Naive thymus-derived CD4-positive, alpha-beta T cell (primary cell): Measurements from ENCODE around the gene CUL9. TPM values are rescaled to one million over a fixed set of nuclear protein-coding genes. Genes with fewer than 3 reads are reported as not detected.
A peak's percentile ranks its signal among the peaks of the same experiment; 100 is the strongest.

Source experiments
- ATAC-seq: fragments of 150-1000 bp; cut with Tn5 transposase; 2 replicates; pipeline ENCODE4 v1.10.0; 2021; ENCODE audit warnings: mild to moderate bottlenecking, moderate library complexity
- CTCF ChIA-PET: fragments of 350-600 bp; sonication (Branson Sonifier 250); formaldehyde crosslinking; loops from one replicate; lab custom pipeline; 2021; ENCODE audit warnings: antibody characterized with exemption; lab: Charles Lee
- POLR2A ChIA-PET: fragments of 350-600 bp; sonication (Branson Sonifier 250); formaldehyde crosslinking; loops from one replicate; lab custom pipeline; 2021; ENCODE audit warnings: antibody characterized with exemption, inconsistent platforms; lab: Charles Lee
- DNase-seq, 9 donors: peaks; one replicate each; pipeline versions ENCODE4 v3.0.0 to v3.0.0-alpha.2; 2020 to 2022; ENCODE audit warnings: mixed read lengths in 1 of 9
- H3K27ac ChIP-seq: one replicate; pipeline ENCODE4 v1.7.0; 2013; ENCODE audit warnings: mild to moderate bottlenecking, low read depth, low read length, moderate library complexity
- H3K27me3 ChIP-seq, 2 donors: one replicate each; pipeline ENCODE4 v1.7.0; 2013; ENCODE audit warnings: low read length in 2 of 2, mild to moderate bottlenecking in 2 of 2, moderate library complexity in 2 of 2; ENCODE audit not compliant: control insufficient read depth in 2 of 2, insufficient read depth in 2 of 2
- H3K36me3 ChIP-seq, 3 experiments: 1 replicate in 2 of 3; 2 replicates in 1 of 3; pipeline ENCODE4 v1.7.0; 2013; ENCODE audit warnings: low read length in 3 of 3, mild to moderate bottlenecking in 3 of 3, moderate library complexity in 1 of 3; ENCODE audit not compliant: insufficient read depth in 3 of 3, control insufficient read depth in 2 of 3
- H3K4me1 ChIP-seq, 2 donors: one replicate each; pipeline ENCODE4 v1.7.0; 2013; ENCODE audit warnings: low read length in 2 of 2, mild to moderate bottlenecking in 2 of 2, moderate library complexity in 1 of 2; ENCODE audit not compliant: control insufficient read depth in 2 of 2, insufficient read depth in 2 of 2
- H3K4me3 ChIP-seq: 2 replicates; pipeline ENCODE4 v1.7.0; 2013; ENCODE audit warnings: mild to moderate bottlenecking, low read length
- H3K9me3 ChIP-seq, 3 experiments: 1 replicate in 2 of 3; 2 replicates in 1 of 3; pipeline ENCODE4 v1.7.0; 2013; ENCODE audit warnings: low read length in 3 of 3; ENCODE audit not compliant: control insufficient read depth in 2 of 3
- H3K27ac Mint-ChIP-seq, 9 donors: one replicate each; pipeline ENCODE4 v1.8.0; 2020 to 2022; ENCODE audit warnings: mixed read lengths in 9 of 9, mild to moderate bottlenecking in 8 of 9, moderate library complexity in 5 of 9, inconsistent platforms in 2 of 9
- H3K27me3 Mint-ChIP-seq, 5 donors: one replicate each; pipeline ENCODE4 v1.8.0; 2021 to 2022; ENCODE audit warnings: mixed read lengths in 5 of 5, mild to moderate bottlenecking in 1 of 5
- H3K36me3 Mint-ChIP-seq, 5 donors: one replicate each; pipeline ENCODE4 v1.8.0; 2020 to 2022; ENCODE audit warnings: mixed read lengths in 5 of 5, mild to moderate bottlenecking in 3 of 5, inconsistent platforms in 1 of 5
- H3K4me1 Mint-ChIP-seq, 7 donors: one replicate each; pipeline ENCODE4 v1.8.0; 2020 to 2022; ENCODE audit warnings: mixed read lengths in 7 of 7, mild to moderate bottlenecking in 3 of 7, inconsistent platforms in 1 of 7
- H3K4me3 Mint-ChIP-seq, 10 donors: one replicate each; pipeline ENCODE4 v1.8.0; 2020 to 2022; ENCODE audit warnings: mild to moderate bottlenecking in 10 of 10, mixed read lengths in 10 of 10, moderate library complexity in 6 of 10, inconsistent platforms in 2 of 10
- H3K9me3 Mint-ChIP-seq, 11 donors: one replicate each; pipeline ENCODE4 v1.8.0; 2020 to 2022; ENCODE audit warnings: mixed read lengths in 11 of 11, mild to moderate bottlenecking in 4 of 11, inconsistent platforms in 1 of 11, moderate library complexity in 1 of 11
- intact Hi-C, 2 donors: fragments of 100-400 bp; cut with micrococcal nuclease; formaldehyde crosslinking; loops; one replicate each; pipeline ENCODE4 v1.15.1; 2023
- polyA plus RNA-seq, 2 donors: library from polyadenylated mRNA; unstranded; fragments of 300-500 nt; fragmentation: Illumina TruSeq; gene quantifications; one replicate each; pipeline ENCODE4 v1.2.3, GENCODE V29; 2021
- total RNA-seq, 6 experiments: library from RNA in 5 of 6; stranded (reverse) in 5 of 6; gene quantifications; 1 replicate in 5 of 6; 2 replicates in 1 of 6; pipeline ENCODE4 v1.2.3 and lab custom pipeline; 2021 to 2026

The CUL9 gene
- total and polyA plus RNA-seq, 7 experiments from 2014 or later, result 12.3 to 123 (median 97.3) TPM

DNA sequence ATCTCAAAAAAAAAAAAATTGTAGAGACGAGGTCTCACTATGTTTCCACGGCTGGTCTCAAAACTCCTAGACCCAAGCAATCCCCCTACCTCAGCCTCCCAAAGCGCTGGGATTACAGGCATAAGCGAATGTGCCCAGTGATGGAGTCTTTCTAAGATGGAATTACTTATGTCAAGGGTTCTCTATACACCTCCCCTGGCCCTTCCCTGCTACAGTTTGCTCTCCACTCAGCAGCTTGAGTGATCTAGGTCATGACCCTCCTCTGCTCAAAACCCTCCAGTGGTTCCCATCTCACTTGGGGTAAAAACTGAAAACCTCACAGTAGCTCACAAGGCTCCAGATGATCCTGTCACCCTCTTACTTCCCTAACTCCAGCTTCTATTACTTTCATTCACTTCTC lies 49.1 kb downstream of the CUL9 start:
- Mint-ChIP-seq H3K4me1 (peaks cover 15 to 32% (median 26%) of the 10 kb centered on the region in 7 donors), H3K9me3 (peaks cover 0 to 3% (median 0%) of the 10 kb centered on the region in 11 donors), H3K4me3 (peak overlapping the region in 9 of 10 donors; percentile 3 to 68 (median 25)), H3K27ac (peak overlapping the region in 5 of 9 donors; percentile 12 to 76 (median 33)), H3K27me3 (peaks cover 0 to 19% (median under 1%) of the 10 kb centered on the region in 5 donors), H3K36me3 (peaks cover 0 to 7% (median 0%) of the 10 kb centered on the region in 5 donors)
- CTCF ChIA-PET, result interaction anchor here (0.7 kb wide), 1 partner anchor 17 kb away, joined by 3 read pairs; no protein-coding TSS in a partner anchor
- POLR2A ChIA-PET, result interaction anchor here (1.1 kb wide), 1 partner anchor 56 kb away, joined by 3 read pairs; no protein-coding TSS in a partner anchor
- DNase-seq (no peak), ATAC-seq (no peak)
- Histone ChIP-seq H3K27me3 (no peaks in the 10 kb centered on the region), H3K27ac (no peak overlapping the region), H3K4me1 (peaks cover 0 to 7% of the 10 kb centered on the region in 2 donors), H3K4me3 (no peak overlapping the region), H3K36me3 (no peaks in the 10 kb centered on the region), H3K9me3 (no peaks in the 10 kb centered on the region)
- intact Hi-C loops, result no loop called here

DNA sequence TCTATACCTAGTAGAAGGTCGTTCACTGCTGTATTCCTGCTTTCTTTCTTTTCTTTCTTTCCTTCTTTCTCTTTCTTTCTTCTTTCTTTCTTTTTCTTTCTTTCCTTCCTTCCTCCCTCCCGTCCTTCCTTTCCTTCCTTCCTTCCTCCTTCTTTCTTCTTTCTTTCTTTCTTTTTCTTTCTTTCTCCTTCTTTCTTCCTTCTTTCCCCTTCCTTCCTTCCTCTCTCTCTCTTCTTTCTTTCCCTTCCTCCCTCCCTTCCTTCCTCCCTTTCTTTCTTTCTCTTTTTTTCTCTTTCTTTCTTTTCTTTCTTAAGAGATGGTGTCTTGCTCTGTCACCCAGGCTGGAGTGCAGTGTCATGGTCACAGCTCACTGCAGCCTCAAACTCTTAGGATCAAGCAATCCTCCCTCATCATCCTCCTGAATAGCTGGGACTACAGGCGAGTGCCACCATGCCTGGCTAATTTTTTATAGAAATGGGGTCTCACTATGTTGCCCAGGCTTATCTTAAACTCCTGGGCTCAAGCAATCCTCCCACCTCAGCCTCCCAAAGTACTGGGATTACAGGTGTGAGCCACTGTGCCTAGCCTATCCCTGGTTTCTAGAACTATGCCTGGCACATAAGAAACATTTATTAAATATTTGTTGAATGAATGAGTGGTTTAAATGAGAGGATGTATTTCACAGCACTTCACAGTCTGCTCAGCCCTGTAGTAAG lies 49.9 kb downstream of the CUL9 start:
- CTCF ChIA-PET, result no interaction called here
- peaks cover 10 to 24% (median 19%) of the 10 kb centered on the region in 7 donors for H3K4me1 Mint-ChIP-seq

DNA sequence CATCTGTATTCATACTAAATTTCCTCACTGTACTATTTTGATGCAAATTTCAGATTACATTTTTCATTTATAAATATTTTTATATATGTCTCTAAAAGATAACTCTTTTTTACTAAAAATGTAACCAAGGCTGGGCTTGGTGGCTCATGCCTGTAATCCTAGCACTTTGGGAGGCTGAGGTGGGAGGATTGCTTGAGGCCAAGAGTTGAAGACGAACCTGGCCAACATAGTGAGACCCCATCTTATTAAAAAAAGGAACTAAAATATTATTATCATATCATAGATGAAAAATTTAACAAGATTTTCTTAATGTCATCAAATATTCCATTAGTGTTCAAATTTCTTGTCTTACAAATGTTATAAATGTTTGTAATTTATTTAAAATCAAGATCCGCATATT lies 53.8 kb downstream of the CUL9 start:
- ATAC-seq (no peak), DNase-seq (no peak)
- Histone ChIP-seq H3K36me3 (no peaks in the 10 kb centered on the region), H3K9me3 (no peaks in the 10 kb centered on the region), H3K27ac (no peak overlapping the region), H3K4me1 (no peaks in the 10 kb centered on the region), H3K4me3 (no peak overlapping the region), H3K27me3 (no peaks in the 10 kb centered on the region)
- ChIA-PET CTCF (no interaction called here), POLR2A (no interaction called here)
- no peak overlapping the region for H3K4me3 Mint-ChIP-seq
- intact Hi-C loops, result no loop called here
- peaks cover 0 to 7% (median 2%) of the 10 kb centered on the region in 5 donors for H3K36me3 Mint-ChIP-seq
- no peak overlapping the region for H3K27ac Mint-ChIP-seq
- H3K9me3 Mint-ChIP-seq, result peaks cover 0 to 9% (median 6%) of the 10 kb centered on the region in 11 donors
- peaks cover 23 to 51% (median 29%) of the 10 kb centered on the region in 5 donors for H3K27me3 Mint-ChIP-seq
- H3K4me1 Mint-ChIP-seq, result peaks cover 0 to 10% (median 0%) of the 10 kb centered on the region in 7 donors

More for the DNA sequence above, 49.9 kb downstream of the CUL9 start:
- H3K27ac ChIP-seq, result no peak overlapping the region
- no peaks in the 10 kb centered on the region for H3K36me3 ChIP-seq
- H3K9me3 ChIP-seq, result no peaks in the 10 kb centered on the region
- Mint-ChIP-seq H3K9me3 (peaks cover 0 to 3% (median 0%) of the 10 kb centered on the region in 11 donors), H3K36me3 (peaks cover 0 to 2% (median 0%) of the 10 kb centered on the region in 5 donors), H3K27ac (peak overlapping the region in 4 of 9 donors; percentile 12 to 76 (median 44)), H3K27me3 (peaks cover 0 to 24% (median 6%) of the 10 kb centered on the region in 5 donors), H3K4me3 (peak overlapping the region in 7 of 10 donors; percentile 8 to 48 (median 27))
- no peaks in the 10 kb centered on the region for H3K27me3 ChIP-seq
- H3K4me1 ChIP-seq, result peaks cover 0 to 7% of the 10 kb centered on the region in 2 donors
- H3K4me3 ChIP-seq, result no peak overlapping the region
- intact Hi-C loops, result no loop called here
- ATAC-seq (no peak), DNase-seq (no peak)
- POLR2A ChIA-PET, result interaction anchor here (1.1 to 1.4 kb wide), 2 partner anchors 9 to 57 kb away, joined by 3 to 5 read pairs; no protein-coding TSS in a partner anchor

DNA sequence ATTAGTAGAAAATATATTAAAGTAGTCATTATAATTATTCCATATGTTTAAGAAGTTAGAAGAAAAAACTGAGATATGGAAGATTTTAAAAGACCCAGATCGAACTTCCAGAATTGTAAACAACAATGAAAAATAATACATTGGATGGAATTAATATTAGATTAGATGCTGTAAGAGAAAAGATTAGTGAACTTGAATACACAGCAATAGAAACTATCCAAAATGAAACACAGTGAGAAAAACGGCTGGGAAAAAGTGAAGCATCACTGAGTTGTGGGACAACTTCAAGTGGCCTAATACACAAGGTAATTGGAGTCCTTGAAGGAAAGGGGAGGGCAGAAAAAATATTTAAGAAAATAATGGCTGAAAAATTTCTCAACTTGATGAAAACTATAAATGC lies 57.1 kb downstream of the CUL9 start:
- no peaks in the 10 kb centered on the region for H3K9me3 ChIP-seq
- no peaks in the 10 kb centered on the region for H3K4me1 ChIP-seq
- ATAC-seq (no peak), DNase-seq (no peak)
- H3K4me3 Mint-ChIP-seq, result no peak overlapping the region
- H3K27me3 ChIP-seq, result peaks cover 0 to 9% of the 10 kb centered on the region in 2 donors
- POLR2A ChIA-PET, result interaction anchor here (0.8 kb wide), 1 partner anchor 9 kb away, joined by 3 read pairs; no protein-coding TSS in a partner anchor
- no peak overlapping the region for H3K4me3 ChIP-seq
- intact Hi-C loops, result no loop called here
- H3K36me3 ChIP-seq, result no peaks in the 10 kb centered on the region
- H3K27ac Mint-ChIP-seq, result no peak overlapping the region
- peaks cover 0 to 10% (median 6%) of the 10 kb centered on the region in 11 donors for H3K9me3 Mint-ChIP-seq
- no peak overlapping the region for H3K27ac ChIP-seq
- H3K27me3 Mint-ChIP-seq, result peaks cover 23 to 38% (median 30%) of the 10 kb centered on the region in 5 donors
- peaks cover 0 to 2% (median 0%) of the 10 kb centered on the region in 7 donors for H3K4me1 Mint-ChIP-seq
- H3K36me3 Mint-ChIP-seq, result peaks cover 0 to 7% (median 2%) of the 10 kb centered on the region in 5 donors
- CTCF ChIA-PET, result no interaction called here

DNA sequence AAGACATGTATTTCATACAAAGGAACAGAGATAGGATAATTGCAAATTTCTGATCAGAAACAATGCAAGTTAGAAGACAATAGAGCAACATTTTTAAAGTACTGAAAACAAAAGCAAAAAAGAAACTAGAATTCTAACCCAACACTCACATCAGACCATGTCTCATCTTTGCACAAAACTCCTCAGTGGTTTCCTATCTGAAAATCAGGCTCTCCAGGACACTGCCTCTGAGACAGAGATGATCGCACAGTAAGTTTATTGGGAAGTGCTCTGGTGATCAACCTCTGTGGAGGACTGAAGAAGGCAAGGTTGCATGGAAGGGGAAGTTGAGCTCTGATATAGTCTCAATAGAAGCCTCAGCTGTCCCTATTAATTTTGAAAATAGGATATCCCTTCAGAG lies 59.0 kb downstream of the CUL9 start:
- peaks cover 0 to 10% (median 6%) of the 10 kb centered on the region in 11 donors for H3K9me3 Mint-ChIP-seq
- no peak for ATAC-seq
- no peaks in the 10 kb centered on the region for H3K4me1 ChIP-seq
- no peaks in the 10 kb centered on the region for H3K9me3 ChIP-seq
- intact Hi-C loops, result no loop called here
- peaks cover 0 to 7% (median 2%) of the 10 kb centered on the region in 5 donors for H3K36me3 Mint-ChIP-seq
- no peak for DNase-seq
- ChIA-PET POLR2A (no interaction called here), CTCF (no interaction called here)
- peak overlapping the region in 1 of 10 donors; percentile 16 for H3K4me3 Mint-ChIP-seq
- H3K4me3 ChIP-seq, result no peak overlapping the region
- H3K27ac Mint-ChIP-seq, result no peak overlapping the region
- H3K27ac ChIP-seq, result no peak overlapping the region
- peaks cover 0 to 2% (median 0%) of the 10 kb centered on the region in 7 donors for H3K4me1 Mint-ChIP-seq
- peaks cover 23 to 38% (median 30%) of the 10 kb centered on the region in 5 donors for H3K27me3 Mint-ChIP-seq
- H3K36me3 ChIP-seq, result no peaks in the 10 kb centered on the region
- peaks cover 3 to 13% of the 10 kb centered on the region in 2 donors for H3K27me3 ChIP-seq

DNA sequence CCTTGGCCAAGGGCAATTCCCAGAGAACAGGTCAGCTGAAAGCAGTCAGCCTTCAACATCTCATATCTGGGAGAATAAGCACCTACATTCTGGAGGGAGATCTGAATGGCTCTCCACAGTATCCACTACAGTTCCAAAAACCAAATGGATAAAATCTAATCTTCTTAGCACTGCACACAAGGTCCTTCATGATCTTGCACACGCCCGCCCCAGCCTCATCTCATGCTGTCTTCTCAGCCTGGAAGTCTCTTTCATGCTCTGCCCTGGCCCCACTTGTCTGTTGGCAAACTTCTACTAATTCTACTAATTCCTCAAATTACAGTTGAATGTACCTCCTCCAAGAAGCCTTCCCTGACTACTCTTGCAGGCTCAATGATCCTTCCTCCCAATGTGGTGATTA lies 59.5 kb downstream of the CUL9 start:
- H3K4me3 Mint-ChIP-seq, result no peak overlapping the region
- no peaks in the 10 kb centered on the region for H3K9me3 ChIP-seq
- ATAC-seq (no peak), DNase-seq (no peak)
- peaks cover 3 to 13% of the 10 kb centered on the region in 2 donors for H3K27me3 ChIP-seq
- CTCF ChIA-PET, result no interaction called here
- no peak overlapping the region for H3K27ac Mint-ChIP-seq
- no peaks in the 10 kb centered on the region for H3K36me3 ChIP-seq
- H3K9me3 Mint-ChIP-seq, result peaks cover 0 to 10% (median 6%) of the 10 kb centered on the region in 11 donors
- peaks cover 19 to 38% (median 30%) of the 10 kb centered on the region in 5 donors for H3K27me3 Mint-ChIP-seq
- H3K4me1 Mint-ChIP-seq, result peaks cover 0 to 2% (median 0%) of the 10 kb centered on the region in 7 donors
- POLR2A ChIA-PET, result no interaction called here
- H3K4me3 ChIP-seq, result no peak overlapping the region
- H3K4me1 ChIP-seq, result peaks cover 0 to 1% of the 10 kb centered on the region in 2 donors
- H3K27ac ChIP-seq, result no peak overlapping the region
- intact Hi-C loops, result no loop called here
- H3K36me3 Mint-ChIP-seq, result peaks cover 0 to 7% (median 2%) of the 10 kb centered on the region in 5 donors
